Kidney glomerular epithelial cell (primary cell): ENCODE measurements around the gene KIF4A.
A peak's percentile ranks its signal among the peaks of the same experiment; 100 is the strongest.
"Not testable (repeated sequence)": the region's sequence is repeated elsewhere in the genome, so short reads cannot be mapped to it uniquely, and the experiment has no call there.

Experiments
- DNase-seq: peaks from one replicate; lab custom pipeline; 2025; lab: John Stamatoyannopoulos, UW

The KIF4A gene, protein sequence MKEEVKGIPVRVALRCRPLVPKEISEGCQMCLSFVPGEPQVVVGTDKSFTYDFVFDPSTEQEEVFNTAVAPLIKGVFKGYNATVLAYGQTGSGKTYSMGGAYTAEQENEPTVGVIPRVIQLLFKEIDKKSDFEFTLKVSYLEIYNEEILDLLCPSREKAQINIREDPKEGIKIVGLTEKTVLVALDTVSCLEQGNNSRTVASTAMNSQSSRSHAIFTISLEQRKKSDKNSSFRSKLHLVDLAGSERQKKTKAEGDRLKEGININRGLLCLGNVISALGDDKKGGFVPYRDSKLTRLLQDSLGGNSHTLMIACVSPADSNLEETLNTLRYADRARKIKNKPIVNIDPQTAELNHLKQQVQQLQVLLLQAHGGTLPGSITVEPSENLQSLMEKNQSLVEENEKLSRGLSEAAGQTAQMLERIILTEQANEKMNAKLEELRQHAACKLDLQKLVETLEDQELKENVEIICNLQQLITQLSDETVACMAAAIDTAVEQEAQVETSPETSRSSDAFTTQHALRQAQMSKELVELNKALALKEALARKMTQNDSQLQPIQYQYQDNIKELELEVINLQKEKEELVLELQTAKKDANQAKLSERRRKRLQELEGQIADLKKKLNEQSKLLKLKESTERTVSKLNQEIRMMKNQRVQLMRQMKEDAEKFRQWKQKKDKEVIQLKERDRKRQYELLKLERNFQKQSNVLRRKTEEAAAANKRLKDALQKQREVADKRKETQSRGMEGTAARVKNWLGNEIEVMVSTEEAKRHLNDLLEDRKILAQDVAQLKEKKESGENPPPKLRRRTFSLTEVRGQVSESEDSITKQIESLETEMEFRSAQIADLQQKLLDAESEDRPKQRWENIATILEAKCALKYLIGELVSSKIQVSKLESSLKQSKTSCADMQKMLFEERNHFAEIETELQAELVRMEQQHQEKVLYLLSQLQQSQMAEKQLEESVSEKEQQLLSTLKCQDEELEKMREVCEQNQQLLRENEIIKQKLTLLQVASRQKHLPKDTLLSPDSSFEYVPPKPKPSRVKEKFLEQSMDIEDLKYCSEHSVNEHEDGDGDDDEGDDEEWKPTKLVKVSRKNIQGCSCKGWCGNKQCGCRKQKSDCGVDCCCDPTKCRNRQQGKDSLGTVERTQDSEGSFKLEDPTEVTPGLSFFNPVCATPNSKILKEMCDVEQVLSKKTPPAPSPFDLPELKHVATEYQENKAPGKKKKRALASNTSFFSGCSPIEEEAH

DNA sequence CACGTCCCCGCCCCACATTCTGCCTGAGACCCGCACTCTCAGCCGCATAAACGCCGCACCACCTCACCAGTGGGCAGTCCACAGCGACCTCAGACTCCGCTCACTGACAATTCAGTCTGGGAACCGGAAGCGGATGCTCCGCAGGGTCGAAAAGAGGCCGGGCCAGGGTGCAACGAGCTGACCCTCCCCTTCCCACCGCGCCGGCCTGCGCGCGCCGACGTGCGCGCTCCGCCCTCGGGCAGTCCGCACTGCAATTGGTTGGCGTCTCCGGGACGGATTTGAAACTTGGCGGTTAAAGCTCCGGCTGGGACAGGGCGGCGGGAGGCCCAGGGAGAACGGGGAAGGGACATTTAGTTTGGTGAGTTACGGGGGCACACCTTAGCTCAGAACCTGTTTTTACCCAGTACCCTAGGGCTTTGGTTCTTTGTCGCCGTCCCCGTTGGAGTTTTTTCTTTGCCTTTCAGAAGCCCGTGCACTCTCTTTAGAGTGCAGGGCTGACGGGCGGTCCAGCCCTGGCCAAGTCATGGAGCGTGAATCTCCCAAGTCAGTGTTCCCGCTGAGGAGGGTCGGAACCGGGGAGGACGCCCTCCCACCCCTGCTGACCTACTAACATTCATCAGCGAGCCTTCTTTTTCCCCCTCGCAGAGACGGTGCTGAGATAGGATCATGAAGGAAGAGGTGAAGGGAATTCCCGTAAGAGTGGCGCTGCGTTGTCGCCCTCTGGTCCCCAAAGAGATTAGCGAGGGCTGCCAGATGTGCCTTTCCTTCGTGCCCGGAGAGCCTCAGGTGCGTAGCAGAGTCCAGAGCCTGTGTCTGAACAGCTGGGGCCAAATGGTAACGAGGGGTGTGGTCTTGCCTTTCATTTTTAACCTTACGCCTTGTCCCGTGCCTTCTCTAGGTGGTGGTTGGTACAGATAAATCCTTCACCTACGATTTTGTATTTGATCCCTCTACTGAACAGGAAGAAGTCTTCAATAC, at the start of gene KIF4A, which contains the start of gene PDZD11:
KIF4A (plus strand) TSS at position 312 of the 978 bp plus-strand sequence; CDS start at position 667, 355 bp downstream.
PDZD11 (minus strand) TSS at position 135 of the 978 bp plus-strand sequence. CDS start 586 bp downstream, outside the sequence.
- DNase-seq = peak; percentile 49

DNA sequence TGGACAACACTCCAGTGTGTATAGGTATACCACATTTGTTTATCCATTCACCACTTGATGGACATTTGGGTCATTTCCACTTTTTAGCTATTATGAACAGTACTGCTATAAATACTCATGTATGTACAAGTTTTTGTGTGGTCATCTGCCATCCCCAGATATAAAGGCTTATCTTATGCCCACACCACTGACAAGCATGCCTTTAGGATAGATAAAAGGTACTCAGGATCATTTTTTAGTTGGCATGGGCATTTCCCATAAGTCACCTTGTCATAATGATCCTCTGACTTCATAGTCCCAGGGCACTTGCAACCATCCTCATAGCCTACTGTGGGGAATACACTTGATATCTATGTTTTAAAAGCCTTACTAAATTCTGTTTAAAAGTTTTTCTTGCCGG, 49.2 kb upstream of the KIF4A start:
- DNase-seq = no peak

DNA sequence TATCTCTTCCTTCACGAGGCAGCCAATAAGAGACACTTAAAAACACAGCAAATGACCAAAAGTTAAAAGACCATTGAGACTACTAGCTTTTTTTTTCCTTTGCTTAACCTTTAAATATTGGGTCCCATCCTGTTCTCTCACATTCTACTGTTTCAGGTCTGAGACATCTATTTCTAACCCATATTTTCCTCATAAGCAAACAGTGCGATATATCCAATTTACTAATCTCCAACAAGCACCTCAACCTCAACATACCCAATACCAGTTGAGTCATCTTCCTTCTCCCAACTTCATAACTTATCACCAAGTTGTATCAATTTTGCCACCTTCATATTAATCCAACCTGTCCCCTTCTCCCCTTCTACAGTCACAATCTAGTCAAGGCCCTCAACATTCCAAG, 48.4 kb upstream of the KIF4A start:
- DNase-seq = no peak

DNA sequence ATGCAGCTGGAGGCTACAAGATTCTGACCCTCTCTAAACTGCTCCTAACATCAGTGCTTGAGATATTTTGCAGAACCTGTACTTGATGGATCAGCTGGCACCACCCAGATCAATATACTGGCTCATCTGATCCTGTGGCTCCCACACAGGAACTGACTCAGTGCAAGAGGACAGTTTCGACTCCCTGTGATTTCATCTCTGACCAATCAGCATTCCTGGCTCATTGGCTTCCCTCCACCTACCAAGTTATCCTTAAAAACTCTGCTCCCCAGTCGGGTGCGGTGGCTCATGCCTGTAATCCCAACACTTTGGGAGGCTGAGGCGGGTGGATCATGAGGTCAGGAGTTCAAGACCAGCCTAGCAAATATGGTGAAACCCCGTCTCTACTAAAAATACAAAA, 46.3 kb upstream of the KIF4A start:
- DNase-seq = not testable (repeated sequence)

DNA sequence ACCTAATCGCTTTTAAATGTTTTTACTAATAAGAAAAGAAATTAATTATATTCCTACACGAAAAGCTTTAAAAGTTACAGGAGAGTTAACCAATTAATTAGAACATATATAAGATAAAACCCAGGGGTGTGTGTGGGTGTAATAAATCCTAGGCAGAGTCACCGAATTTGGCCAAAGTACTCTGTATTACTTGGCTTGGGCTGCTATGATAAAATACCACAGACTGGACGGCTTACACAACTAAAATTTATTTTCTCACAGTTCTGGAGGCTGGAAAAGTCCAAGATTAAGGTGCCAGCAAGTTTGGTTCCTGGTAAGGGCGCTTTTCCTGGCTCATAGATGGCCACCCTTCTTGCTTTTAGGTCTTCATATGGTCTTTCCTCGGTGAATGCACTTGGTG, 45.0 kb upstream of the KIF4A start:
- no peak for DNase-seq

DNA sequence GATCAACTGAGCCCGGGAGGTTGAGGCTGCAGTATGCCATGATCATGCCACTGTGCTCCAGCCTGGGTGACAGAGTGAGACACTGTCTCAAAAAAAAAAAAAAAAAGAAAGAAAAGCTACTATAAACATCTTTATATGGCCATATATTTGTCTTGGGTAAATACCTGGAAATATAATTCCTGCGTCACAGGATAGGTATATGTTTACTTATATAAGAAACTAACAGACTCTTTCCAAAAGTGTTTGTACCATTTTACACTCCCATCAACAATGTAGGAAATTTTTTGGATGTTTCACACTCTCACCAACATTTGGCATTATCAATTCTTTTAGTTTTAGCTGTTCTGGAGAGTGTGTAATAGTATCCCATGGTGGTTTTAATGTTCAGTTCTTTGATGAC, 42.7 kb upstream of the KIF4A start:
- no peak for DNase-seq

DNA sequence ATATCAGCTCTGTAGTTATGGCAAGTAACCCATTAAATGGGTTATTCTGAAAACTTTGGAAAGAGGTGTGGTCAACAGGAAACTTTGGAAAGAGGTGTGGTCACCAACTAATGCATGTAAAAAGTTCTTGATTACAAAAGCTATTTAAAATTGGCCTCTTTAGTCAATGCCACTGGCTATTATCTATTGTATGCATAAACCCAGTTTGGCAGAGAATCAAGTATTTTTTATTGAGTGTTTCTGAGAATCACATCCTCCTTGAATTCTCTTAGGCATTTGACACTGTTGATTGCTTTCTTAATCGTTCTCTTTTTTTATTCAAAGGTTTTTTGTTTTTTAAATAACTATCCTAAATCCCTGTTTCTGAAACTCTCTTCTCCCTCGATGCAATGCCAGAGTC, 37.4 kb upstream of the KIF4A start:
- DNase-seq = no peak

DNA sequence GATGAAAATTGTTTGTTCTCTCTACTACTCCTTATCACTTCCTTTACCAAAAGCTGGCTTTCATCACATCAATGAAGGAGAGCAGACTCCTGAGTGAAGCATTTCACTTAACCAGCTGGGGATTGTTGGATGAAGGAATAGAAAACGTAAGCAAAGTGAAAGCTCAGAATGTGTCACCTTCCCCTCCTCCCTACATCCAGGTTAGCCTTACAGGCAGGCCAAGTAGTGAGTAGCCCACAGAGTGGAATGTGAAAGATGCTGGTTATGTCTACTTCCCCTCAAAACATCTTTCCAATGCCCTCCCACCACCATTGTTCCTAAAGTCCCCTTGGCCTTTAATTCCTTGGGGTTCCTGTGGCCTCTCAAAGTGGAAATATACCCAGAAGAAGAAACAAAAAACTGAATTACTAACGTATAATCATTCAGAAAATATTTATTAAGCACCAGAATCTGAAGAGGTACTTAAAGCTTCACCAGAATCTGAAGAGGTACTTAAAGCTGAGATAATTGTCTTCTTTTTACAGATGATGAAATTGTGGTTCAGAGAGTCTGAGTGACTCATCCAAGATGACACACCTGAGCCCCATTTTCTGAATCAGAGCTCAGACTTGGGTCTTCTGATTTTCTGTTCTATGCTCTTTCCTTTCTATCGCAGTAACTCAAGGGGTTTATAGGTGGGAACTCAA, 36.4 kb upstream of the KIF4A start:
- DNase-seq = peak; percentile 26

DNA sequence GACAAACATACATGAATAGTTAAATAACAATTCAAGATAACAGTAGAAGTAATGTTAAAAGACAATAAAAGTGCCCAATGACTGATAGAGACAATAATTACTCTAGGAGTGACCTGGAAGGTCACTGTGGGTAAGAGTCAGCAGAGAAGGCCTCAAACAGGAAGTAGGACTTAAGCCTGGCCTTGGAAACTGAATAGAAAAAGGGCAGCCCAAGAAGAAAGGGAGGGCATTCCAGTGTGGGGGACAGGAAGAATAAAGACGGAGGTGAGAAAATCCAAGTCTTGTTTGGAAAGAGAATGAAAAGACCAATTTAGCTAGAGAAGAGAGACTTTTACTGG, 35.9 kb upstream of the KIF4A start:
- DNase-seq = peak; percentile 26

DNA sequence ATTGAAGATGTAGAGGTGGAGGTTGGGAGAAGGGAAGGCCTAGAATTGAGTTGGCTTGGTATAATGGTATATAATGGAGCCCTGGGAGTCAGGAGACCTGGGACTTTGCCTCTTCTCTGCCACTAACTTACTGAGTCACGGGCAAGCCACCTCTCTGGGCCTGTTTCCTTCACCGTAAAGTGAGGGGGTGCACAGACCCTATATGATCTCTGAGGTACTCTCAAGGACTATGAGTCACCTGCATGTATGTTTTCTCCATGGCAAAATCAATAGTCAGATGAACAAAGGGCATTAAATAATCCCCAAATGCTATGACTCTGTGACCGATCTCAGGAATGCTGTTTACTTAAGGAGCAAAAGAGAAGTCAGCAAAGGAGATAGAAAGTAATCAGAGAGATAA, 35.0 kb upstream of the KIF4A start:
- no peak for DNase-seq

DNA sequence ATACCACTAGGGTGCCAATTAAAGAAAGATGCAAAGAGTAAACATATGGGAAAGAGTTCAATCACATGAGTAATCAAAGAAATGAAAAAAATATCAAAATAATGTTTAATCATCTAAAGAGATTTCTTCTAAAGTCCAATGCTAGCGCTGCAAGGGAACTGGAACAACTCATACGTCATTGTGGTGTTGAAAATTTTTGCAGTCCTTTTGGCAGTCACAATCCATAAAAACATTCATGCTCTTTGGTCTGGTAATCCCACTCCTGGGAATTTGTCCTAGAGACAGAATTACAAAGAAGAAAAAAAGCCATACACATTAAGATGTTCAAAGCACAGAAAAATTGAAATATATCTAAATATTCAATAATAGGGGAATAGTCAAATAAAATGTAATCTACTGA, 34.5 kb upstream of the KIF4A start:
- no peak for DNase-seq

DNA sequence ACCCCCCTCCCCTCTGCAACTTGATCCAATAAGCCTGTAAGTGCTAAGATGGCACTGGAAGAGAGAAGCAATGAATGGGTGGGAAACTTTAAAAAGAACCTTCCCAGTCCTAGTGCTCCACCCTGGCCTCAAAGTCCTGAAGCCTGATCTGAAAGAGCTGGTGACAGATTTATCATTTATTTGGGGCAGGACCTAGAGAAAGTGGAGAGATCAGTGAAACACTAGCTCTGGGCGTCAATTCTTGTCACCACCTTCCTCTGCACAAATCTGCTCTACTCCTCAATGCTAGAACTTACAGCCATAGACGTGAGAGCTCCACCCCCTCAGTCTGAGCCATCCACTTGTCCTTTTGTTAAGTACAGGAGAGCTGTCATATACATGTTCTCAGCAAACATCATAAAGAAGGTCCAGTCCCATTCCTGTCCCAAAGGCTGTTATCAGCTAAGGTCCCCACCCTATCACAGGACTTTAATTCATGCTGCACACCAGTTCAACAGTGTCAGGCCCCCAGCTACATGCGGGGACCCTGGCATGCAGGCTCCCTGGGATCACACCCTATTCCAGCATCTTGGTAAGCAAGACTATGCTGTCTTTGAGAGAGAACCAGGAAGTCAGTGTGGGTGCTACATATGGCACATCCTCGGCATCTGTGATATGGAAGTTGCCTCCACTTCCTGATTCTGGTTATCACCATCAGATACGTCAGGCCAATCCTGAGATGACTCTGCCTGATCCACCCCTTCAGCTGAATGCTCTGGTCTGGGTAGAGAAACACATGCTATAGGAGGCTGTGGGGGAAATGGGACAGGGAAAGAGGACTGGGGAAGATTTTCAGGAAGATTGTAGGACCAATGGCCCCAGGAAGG, 32.2 kb upstream of the KIF4A start:
- no peak for DNase-seq

DNA sequence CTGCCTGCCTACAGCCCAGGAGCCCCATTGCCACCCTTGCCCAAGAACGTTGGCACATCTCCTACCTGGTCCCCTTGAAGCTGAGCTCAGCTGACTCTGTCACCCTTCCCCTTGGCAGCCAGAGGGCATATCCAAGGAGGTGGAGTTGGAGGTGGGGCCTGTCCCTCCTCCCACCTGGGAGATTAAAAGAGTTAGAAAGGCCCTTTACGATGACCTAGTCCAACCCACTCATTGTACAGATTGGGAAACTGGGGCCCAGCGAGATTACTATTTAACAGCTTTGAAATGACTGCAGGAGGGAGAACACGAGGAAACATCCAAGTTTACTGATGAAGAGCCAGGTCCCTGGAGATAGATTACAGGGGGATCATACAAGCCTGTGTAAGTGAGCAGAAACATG, 29.8 kb upstream of the KIF4A start, which contains the start of gene P2RY4:
P2RY4 (minus strand) TSS at position 101 of the 400 bp plus-strand sequence. CDS start 580 bp downstream, outside the sequence.
- no peak for DNase-seq

DNA sequence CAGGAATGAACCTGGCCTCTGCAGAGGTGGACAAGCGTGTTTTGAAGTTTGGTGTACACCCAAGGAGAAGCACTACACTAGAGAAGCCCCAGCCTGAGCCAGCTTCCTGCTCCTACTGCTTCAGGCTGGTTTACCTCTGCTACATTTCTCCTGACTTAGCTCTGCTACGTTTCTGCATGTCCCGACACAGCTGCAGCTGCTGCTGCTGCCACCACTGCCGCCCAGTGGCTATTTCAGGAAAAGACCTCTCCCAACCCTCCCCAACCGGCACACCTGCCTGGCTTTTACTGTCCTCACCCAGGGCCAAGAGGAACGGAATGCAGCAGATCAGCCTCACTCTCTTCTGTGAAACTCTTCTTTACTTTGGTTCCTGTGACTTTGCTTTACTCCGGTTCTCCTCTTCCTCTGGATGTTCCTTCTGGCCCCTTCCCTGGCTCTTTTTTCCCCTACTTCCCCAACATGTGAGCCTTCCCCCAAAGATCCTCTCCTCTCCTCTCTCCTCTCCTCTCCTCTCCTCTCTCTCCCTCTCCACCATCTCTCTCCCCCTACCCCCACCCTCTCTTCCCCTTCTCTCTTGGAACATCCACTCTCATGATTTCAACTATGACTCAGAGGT, 26.8 kb upstream of the KIF4A start:
- DNase-seq = peak; percentile 3

DNA sequence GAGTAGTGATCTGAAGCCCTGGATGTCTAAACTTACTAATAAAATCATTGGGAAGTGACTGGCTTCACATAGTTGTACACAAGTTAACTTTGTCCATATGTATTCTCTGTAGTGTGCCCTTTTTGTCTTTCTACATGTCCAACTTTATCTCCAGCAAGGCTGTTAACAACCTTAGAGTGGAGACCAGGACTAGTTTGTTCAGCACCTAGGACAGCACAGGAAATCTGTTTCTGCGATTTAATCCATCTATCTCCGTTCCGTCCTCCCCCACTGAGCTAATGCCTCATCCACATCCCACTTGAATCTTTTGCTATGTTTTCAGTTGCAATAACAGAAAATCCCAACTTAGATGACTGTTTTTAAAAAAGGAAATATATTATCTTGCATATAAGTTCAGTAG, 25.1 kb upstream of the KIF4A start:
- no peak for DNase-seq

DNA sequence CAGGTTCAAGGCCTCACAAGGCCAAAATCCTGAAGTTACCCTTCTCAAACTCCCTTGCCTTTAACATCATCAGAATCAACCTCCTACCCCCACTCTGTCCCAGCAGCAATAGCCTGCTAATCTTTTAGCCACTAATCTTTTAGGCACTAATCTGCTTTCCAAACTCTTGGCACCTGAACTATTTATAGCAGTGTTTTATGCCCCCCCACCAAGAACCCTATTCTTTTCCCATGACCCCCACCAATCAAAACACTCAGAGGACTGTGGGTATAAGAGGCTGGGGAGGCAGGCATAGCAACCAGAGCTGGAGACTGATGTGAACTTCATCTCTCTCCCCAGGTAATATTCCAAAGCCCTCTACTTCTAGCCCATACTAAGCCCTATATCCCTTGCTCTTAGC, 21.9 kb upstream of the KIF4A start, which contains the start of gene ARR3:
ARR3 (plus strand) TSS at position 301 of the 400 bp plus-strand sequence. CDS start 1,052 bp downstream, outside the sequence.
- DNase-seq = no peak

DNA sequence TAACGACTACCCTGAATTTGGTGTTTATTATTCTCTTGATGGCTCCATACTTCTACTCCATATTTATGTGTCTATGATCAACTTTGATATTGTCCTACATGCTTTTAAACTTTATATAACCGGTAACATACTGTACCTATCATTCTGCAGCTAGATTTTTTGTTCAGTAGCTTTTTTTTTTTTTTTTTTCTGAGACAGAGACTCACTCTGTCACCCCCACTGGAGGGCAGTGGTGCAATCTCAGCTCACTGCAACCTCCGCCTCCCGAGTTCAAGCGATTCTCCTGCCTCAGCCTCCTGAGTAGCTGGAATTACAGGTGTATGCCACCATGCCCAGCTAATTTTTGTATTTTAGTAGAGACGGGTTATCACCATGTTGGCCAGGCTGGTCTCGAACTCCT, 15.9 kb upstream of the KIF4A start:
- DNase-seq = not testable (repeated sequence)

DNA sequence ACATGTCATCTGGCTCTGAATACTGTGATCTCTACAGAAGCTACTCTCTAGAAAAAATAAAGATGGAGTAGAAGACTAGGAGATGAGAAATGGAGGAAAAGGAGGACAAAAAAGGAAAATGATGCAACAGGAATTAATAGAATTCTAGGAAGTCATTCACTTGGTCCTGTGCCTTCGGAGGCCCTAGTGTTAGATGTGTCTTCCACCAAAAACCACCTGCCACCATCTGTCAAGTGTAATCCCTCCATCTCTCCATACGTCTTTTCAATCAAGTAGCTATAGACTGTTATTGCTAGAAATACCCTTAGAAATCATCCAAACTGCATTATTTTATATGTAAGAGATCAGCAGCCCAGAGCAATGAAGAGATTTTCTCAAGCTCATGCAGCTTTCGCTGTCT, 10.8 kb upstream of the KIF4A start:
- DNase-seq = no peak

DNA sequence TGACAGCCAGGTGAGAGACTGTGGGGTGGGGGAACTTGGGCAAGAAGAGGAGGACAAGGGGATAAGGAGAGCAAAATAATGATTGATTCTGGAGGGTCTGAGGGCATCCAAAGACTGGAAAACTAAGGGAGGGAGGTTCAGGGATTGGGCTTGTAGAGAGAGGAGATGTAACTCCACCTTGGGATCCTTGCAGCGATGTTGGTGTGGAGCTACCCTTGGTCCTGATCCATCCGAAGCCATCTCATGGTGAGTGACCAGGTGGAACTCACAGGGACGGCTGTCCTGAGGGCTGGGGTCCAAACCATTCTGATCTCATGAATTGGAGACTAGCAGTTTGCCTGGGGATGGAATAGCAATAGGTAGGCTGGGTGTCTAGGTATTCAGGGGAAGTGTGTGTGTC, 9.3 kb upstream of the KIF4A start:
- no peak for DNase-seq
